ENCODE results near the gene CLBA1. TPM values are rescaled to one million over a fixed set of nuclear protein-coding genes. Genes with fewer than 3 reads are reported as not detected.

Gene CLBA1
- total and polyA plus RNA-seq, 9 of the 15 experiments (the other 6 are each of a cell fraction or from before 2014, with no cell fraction given), result 0.04 to 3.9 (median 2.6) TPM

DNA sequence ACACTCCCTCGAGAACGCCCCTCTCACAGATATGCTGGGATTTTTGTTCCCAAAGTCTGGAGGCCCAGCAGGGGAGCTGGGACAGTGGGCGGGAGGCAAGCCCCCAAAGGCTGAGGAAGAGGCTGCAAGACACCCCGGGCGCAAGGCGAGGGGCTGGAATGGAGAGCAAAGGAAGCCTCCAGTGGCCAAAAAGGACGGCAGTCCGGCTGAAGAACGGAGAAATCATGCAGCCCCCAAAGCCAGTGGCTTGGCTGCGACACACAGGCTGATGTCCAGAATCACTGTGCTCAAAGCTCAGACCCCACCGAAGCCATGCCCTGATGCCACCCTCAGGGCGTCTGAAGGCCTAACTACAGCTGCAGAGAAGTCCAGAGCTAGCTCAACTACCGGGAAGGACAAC, 10.9 kb downstream of the CLBA1 start (continued):
- TF ChIP-seq, protein P1, sequence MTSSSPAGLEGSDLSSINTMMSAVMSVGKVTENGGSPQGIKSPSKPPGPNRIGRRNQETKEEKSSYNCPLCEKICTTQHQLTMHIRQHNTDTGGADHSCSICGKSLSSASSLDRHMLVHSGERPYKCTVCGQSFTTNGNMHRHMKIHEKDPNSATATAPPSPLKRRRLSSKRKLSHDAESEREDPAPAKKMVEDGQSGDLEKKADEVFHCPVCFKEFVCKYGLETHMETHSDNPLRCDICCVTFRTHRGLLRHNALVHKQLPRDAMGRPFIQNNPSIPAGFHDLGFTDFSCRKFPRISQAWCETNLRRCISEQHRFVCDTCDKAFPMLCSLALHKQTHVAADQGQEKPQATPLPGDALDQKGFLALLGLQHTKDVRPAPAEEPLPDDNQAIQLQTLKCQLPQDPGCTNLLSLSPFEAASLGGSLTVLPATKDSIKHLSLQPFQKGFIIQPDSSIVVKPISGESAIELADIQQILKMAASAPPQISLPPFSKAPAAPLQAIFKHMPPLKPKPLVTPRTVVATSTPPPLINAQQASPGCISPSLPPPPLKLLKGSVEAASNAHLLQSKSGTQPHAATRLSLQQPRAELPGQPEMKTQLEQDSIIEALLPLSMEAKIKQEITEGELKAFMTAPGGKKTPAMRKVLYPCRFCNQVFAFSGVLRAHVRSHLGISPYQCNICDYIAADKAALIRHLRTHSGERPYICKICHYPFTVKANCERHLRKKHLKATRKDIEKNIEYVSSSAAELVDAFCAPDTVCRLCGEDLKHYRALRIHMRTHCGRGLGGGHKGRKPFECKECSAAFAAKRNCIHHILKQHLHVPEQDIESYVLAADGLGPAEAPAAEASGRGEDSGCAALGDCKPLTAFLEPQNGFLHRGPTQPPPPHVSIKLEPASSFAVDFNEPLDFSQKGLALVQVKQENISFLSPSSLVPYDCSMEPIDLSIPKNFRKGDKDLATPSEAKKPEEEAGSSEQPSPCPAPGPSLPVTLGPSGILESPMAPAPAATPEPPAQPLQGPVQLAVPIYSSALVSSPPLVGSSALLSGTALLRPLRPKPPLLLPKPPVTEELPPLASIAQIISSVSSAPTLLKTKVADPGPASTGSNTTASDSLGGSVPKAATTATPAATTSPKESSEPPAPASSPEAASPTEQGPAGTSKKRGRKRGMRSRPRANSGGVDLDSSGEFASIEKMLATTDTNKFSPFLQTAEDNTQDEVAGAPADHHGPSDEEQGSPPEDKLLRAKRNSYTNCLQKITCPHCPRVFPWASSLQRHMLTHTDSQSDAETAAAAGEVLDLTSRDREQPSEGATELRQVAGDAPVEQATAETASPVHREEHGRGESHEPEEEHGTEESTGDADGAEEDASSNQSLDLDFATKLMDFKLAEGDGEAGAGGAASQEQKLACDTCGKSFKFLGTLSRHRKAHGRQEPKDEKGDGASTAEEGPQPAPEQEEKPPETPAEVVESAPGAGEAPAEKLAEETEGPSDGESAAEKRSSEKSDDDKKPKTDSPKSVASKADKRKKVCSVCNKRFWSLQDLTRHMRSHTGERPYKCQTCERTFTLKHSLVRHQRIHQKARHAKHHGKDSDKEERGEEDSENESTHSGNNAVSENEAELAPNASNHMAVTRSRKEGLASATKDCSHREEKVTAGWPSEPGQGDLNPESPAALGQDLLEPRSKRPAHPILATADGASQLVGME (CRISPR knock-in tag; IDR thresholded peaks at IDR 0.05), result no peak
- TF ChIP-seq, protein P2, sequence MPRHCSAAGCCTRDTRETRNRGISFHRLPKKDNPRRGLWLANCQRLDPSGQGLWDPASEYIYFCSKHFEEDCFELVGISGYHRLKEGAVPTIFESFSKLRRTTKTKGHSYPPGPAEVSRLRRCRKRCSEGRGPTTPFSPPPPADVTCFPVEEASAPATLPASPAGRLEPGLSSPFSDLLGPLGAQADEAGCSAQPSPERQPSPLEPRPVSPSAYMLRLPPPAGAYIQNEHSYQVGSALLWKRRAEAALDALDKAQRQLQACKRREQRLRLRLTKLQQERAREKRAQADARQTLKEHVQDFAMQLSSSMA (CRISPR knock-in tag; IDR thresholded peaks at IDR 0.05), result no peak
- TF ChIP-seq CREB1 (IDR thresholded peaks at IDR 0.05), result no peak
- no peak for TF ChIP-seq CREB1 (CRISPR knock-in tag; IDR thresholded peaks at IDR 0.05)
- TF ChIP-seq ZNF699 (CRISPR knock-in tag; IDR thresholded peaks at IDR 0.05; ENCODE audit: insufficient replicate concordance), result no peak

Measured in K562 (cell line).